Progenitor cell of endocrine pancreas (in vitro differentiated cells): ENCODE measurements around the gene AGPAT1. TPM values are rescaled to one million over a fixed set of nuclear protein-coding genes. Genes with fewer than 3 reads are reported as not detected.
A peak's percentile ranks its signal among the peaks of the same experiment; 100 is the strongest.
"Not testable (repeated sequence)": the region's sequence is repeated elsewhere in the genome, so short reads cannot be mapped to it uniquely, and the experiment has no call there.

ENCODE experiments used
- DNase-seq: peaks from one replicate; pipeline ENCODE4 v3.0.0; 2021; ENCODE audit warnings: low spot score; ENCODE audit not compliant: unreplicated experiment
- H3K27ac Mint-ChIP-seq: 2 replicates; pipeline ENCODE4 v1.8.0; 2021; ENCODE audit warnings: mild to moderate bottlenecking, moderate library complexity, mixed read lengths
- H3K27me3 Mint-ChIP-seq: 2 replicates; pipeline ENCODE4 v1.8.0; 2021; ENCODE audit warnings: mixed read lengths
- H3K36me3 Mint-ChIP-seq: 2 replicates; pipeline ENCODE4 v1.8.0; 2022; ENCODE audit warnings: mixed read lengths; ENCODE audit not compliant: insufficient read depth
- H3K4me1 Mint-ChIP-seq: 2 replicates; pipeline ENCODE4 v1.8.0; 2021; ENCODE audit warnings: low read depth, mixed read lengths
- H3K4me3 Mint-ChIP-seq: 2 replicates; pipeline ENCODE4 v1.8.0; 2021; ENCODE audit warnings: low read depth, mild to moderate bottlenecking, moderate library complexity, mixed read lengths
- H3K9me3 Mint-ChIP-seq: 2 replicates; pipeline ENCODE4 v1.8.0; 2021; ENCODE audit warnings: low read depth, mixed read lengths
- total RNA-seq: library from RNA; stranded (reverse); gene quantifications from 2 replicates; pipeline ENCODE4 v1.2.1, GENCODE V29; 2021
- TF ChIP-seq, protein P1 (sequence below): fragments of 200-600 bp; sonication (generic); IDR thresholded peaks from one replicate; pipeline ENCODE4 v1.5.0; 2021; ENCODE audit warnings: antibody characterized with exemption, mild to moderate bottlenecking; ENCODE audit not compliant: unreplicated experiment

Gene AGPAT1
- total RNA-seq, 1 donor from 2014 or later, result 102 TPM

DNA sequence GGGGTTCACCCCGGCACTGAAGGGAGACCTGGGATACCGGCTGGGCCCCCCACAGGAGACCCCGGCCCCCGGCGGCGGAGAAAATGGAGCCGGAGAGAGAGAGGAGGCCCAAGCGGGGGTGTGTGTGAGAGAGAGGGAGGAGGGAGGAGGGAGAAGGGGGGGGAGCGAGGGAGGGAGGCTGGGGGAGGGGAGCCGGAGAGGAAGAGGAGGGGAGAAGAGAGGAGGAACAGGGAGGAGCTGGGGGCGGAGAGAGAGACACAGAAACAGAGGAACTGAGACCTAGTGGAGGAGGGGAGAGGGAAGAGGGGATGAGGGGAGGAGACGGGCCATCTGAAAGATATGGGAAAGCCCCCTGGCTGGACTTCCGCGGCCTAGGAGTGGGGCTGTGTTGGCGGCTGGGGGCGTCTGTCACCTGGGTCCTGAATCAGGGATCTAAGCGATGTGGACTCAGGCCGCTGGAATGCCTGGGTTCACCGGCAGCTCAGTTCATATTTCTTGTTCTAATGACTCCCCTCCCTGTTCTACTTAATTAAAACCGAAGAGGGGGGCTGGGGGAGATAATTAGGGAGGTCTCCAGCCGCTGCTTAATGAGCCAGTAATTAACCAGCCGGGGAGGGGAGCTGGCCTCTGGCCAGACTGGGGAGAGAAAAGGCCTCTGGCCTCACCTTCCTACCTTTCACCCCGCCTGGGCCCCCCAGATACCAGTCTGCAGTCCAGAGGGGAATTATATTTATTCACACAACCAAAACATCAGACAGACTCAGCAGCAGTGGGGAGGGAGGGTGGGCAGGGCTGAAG lies 14.4 kb upstream of the AGPAT1 start, which contains the start of gene PBX2:
PBX2 (minus strand) TSS at position 149 of the 798 bp plus-strand sequence. CDS start 287 bp downstream, outside the sequence.
- Mint-ChIP-seq H3K36me3 (peaks cover 14% of the 10 kb centered on the region), H3K4me1 (peaks cover 53% of the 10 kb centered on the region), H3K27me3 (no peaks in the 10 kb centered on the region), H3K27ac (peak within 1 kb of the TSS; percentile 97), H3K9me3 (no peaks in the 10 kb centered on the region), H3K4me3 (peak within 1 kb of the TSS; percentile 87)
- DNase-seq, result no peak
- TF ChIP-seq, protein P1, sequence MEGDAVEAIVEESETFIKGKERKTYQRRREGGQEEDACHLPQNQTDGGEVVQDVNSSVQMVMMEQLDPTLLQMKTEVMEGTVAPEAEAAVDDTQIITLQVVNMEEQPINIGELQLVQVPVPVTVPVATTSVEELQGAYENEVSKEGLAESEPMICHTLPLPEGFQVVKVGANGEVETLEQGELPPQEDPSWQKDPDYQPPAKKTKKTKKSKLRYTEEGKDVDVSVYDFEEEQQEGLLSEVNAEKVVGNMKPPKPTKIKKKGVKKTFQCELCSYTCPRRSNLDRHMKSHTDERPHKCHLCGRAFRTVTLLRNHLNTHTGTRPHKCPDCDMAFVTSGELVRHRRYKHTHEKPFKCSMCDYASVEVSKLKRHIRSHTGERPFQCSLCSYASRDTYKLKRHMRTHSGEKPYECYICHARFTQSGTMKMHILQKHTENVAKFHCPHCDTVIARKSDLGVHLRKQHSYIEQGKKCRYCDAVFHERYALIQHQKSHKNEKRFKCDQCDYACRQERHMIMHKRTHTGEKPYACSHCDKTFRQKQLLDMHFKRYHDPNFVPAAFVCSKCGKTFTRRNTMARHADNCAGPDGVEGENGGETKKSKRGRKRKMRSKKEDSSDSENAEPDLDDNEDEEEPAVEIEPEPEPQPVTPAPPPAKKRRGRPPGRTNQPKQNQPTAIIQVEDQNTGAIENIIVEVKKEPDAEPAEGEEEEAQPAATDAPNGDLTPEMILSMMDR, result no peak

DNA sequence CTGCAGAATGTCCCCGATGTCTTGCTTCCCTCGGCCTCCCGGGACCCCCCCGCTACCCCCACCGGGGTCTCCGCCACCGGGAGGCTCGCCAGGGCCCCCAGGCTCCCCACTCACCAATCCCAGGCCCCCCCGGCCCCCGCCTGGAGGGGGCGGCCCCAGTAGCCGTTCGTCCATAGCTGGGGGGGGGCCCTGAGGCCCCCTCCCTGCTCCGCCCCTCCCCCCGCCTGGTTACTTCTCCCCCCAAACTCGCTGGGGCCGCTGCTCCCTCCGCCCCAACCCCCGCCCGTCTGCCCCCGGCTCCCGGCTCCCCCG lies 13.8 kb upstream of the AGPAT1 start:
- Mint-ChIP-seq H3K36me3 (peaks cover 14% of the 10 kb centered on the region), H3K27ac (peak overlapping the region; percentile 94), H3K27me3 (no peaks in the 10 kb centered on the region), H3K4me1 (peaks cover 50% of the 10 kb centered on the region), H3K9me3 (no peaks in the 10 kb centered on the region), H3K4me3 (peak overlapping the region; percentile 87)
- TF ChIP-seq, protein P1, result no peak
- DNase-seq, result no peak

DNA sequence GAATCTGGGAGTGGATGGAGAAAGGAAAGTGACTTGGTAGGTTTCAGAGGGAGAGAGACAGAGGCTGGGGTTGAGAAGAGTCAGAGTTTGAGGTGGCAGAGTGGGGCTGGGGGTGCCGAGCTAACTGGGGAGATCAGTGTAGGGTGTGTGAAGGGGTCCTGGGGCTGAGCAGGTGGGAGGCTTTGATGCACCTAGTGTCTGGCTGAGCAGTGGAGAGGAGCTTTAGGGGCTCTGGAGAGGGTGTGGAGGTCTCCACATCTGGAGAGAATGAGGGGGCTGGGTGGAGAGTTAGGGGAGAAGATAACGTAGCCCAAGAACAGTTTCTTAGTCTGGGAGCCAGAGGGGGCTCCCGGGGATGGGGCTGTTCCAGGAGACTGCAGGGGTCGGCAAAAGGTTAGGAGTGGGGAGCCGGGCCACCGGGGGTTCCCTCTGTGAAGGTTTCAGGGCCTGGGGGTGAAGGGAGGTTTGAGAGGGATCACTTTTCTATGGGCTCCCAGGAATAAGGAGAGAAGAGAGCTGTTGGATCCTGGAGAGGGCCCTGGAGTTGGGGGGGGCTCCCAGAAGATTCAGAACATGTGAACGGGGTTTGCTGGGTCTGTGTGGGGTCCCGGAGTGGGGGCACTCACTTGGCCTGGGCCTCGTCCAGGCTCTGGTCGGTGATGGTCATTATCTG lies 13.3 kb upstream of the AGPAT1 start:
- peak overlapping the region; percentile 94 for H3K27ac Mint-ChIP-seq
- no peaks in the 10 kb centered on the region for H3K9me3 Mint-ChIP-seq
- no peak for DNase-seq
- no peaks in the 10 kb centered on the region for H3K27me3 Mint-ChIP-seq
- peak overlapping the region; percentile 87 for H3K4me3 Mint-ChIP-seq
- H3K36me3 Mint-ChIP-seq, result peaks cover 14% of the 10 kb centered on the region
- TF ChIP-seq, protein P1, result no peak
- peaks cover 48% of the 10 kb centered on the region for H3K4me1 Mint-ChIP-seq

DNA sequence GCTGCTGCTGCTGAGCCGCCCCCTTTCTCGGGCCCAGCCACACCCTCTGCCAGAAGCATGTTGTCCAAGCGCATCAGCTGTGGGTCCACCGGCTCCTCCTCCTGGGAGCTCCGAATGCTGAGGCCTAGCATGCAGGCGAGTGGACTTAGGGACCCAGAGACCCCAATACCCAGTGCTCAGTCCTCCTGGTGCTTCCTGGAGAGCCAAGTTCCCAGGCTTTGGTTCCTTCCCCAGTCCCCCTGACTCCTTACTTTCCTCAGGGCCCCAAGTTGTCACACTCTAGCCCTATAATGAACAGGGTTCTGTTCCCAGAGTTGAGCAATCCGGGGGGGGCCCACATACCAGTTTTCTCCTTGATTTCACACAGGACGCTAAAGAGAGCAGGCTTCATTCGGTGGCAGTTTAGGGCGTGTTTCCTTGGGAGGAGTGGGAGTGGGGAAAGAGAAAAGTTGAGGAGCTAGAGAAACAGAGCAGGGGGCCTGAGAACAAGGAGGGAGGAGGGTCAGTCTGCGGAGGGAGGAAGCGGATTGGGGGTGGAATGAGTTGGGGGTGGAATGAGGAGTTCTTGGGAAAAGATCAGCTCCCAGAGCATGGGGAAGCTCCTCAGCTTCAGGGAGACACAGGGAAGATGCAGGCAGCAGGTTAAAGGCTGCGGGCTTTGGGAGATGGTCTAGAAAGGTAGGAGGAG lies 12.6 kb upstream of the AGPAT1 start:
- Mint-ChIP-seq H3K4me3 (peak overlapping the region; percentile 87), H3K27ac (peak overlapping the region; percentile 94), H3K27me3 (no peaks in the 10 kb centered on the region), H3K9me3 (no peaks in the 10 kb centered on the region), H3K4me1 (peaks cover 47% of the 10 kb centered on the region), H3K36me3 (peaks cover 14% of the 10 kb centered on the region)
- TF ChIP-seq, protein P1, result no peak
- DNase-seq, result no peak

DNA sequence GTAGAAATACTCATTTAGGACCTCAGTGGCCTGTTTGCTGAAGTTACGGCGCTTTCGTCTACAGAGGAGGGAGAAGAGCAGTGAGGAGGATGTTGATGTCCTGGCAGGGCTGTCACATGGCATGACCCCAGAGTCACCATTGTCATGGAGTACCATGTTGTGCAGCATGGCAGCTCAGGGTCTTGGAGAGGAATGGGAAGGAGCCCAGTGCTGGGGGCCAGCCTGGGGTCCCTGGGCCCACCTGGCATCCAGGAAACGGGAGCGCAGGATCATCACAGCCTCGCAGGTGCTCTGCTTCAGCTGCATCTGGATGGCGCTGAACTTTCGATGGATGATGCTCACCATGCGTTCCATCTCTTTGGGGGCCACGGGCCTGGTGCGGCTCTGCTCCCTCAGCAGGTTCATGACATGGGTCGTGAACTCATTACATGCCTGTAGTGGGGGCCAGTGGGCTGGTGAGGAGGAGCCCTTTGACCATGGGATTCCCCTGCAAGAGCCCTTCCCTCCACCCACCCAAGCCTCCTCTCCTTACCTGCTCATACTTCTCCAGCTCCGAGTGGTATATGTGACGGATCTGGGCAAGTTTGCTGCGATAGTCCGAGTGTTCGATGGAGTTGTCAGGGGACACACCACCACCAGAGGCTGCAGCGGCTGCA lies 12.0 kb upstream of the AGPAT1 start:
- H3K27me3 Mint-ChIP-seq, H3K9me3 Mint-ChIP-seq, DNase-seq: not testable (repeated sequence)
- H3K4me1 Mint-ChIP-seq, result peaks cover 46% of the 10 kb centered on the region
- peaks cover 14% of the 10 kb centered on the region for H3K36me3 Mint-ChIP-seq
- H3K4me3 Mint-ChIP-seq, result peak overlapping the region; percentile 87
- peak overlapping the region; percentile 81 for H3K27ac Mint-ChIP-seq
